Bronchial epithelial cell (primary cell): ENCODE measurements around the gene TTYH3. TPM values are rescaled to one million over a fixed set of nuclear protein-coding genes. Genes with fewer than 3 reads are reported as not detected.

Experiments
- DNase-seq: peaks from one replicate; pipeline ENCODE4 v3.0.0-alpha.2; 2010; ENCODE audit warnings: low read depth
- FAIRE-seq: peaks from 2 replicates; lab custom pipeline; 2011; peaks lifted over from hg19 to GRCh38; lab: Jason Lieb, UNC
- H3K27me3 ChIP-seq: 2 replicates; pipeline ENCODE4 v1.5.1; 2011; ENCODE audit warnings: low read length; ENCODE audit not compliant: control insufficient read depth, insufficient read depth
- H3K36me3 ChIP-seq: 2 replicates; pipeline ENCODE4 v1.5.1; 2011; ENCODE audit warnings: low read length; ENCODE audit not compliant: control insufficient read depth, insufficient read depth
- H3K4me3 ChIP-seq: 2 replicates; pipeline ENCODE4 v1.5.1; 2011; ENCODE audit warnings: mild to moderate bottlenecking, low read depth, low read length, control low read depth
- total RNA-seq: library from RNA; depleted of rRNA; stranded (reverse); fragments of >200 nt; gene quantifications from 2 replicates; pipeline ENCODE4 v1.2.1, GENCODE V29; 2014
- TF ChIP-seq, protein P1 (sequence below): IDR thresholded peaks from 2 replicates; pipeline ENCODE4 v1.5.1; 2011; ENCODE audit warnings: mild to moderate bottlenecking, moderate library complexity, low read length, control low read depth, inconsistent platforms; ENCODE audit not compliant: insufficient read depth, severe bottlenecking

TTYH3 gene
- total RNA-seq, 1 donor from 2014 or later: 5.8 TPM

DNA sequence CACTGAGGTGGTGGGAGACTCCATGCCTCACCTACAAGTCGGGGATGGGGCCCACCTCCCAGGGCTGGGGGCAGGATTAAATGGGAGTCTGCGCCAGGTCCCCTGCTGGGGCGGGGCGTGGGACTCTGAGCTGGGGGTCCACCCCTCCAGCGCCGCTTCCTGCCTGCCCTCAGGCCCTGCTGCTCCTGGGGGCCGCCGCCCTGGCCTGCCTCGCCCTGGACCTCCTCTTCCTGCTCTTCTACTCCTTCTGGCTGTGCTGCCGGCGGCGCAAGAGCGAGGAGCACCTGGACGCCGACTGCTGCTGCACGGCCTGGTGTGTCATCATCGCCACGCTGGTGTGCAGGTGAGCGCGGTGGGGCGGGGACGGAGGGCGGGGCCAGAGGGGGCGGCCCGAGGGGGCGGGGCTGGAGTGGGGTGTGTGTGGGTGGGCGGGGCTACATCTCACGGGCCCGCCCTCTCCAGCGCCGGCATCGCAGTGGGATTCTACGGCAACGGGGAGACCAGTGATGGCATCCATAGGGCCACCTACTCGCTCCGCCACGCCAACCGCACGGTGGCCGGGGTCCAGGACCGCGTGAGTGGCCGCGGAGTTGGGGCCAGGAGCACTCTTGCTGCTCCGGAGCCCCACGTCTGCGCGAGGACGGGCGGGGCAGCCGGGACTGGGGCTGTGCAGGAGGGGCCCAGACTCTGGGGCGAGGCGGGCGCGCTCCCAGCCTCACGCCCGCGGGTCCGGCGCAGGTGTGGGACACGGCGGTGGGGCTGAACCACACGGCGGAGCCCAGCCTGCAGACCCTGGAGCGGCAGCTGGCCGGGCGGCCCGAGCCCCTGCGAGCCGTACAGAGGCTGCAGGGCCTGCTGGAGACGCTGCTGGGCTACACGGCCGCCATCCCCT is 15.1 kb downstream of the TTYH3 start:
- FAIRE-seq (no peak), DNase-seq (no peak)
- TF ChIP-seq, protein P1, sequence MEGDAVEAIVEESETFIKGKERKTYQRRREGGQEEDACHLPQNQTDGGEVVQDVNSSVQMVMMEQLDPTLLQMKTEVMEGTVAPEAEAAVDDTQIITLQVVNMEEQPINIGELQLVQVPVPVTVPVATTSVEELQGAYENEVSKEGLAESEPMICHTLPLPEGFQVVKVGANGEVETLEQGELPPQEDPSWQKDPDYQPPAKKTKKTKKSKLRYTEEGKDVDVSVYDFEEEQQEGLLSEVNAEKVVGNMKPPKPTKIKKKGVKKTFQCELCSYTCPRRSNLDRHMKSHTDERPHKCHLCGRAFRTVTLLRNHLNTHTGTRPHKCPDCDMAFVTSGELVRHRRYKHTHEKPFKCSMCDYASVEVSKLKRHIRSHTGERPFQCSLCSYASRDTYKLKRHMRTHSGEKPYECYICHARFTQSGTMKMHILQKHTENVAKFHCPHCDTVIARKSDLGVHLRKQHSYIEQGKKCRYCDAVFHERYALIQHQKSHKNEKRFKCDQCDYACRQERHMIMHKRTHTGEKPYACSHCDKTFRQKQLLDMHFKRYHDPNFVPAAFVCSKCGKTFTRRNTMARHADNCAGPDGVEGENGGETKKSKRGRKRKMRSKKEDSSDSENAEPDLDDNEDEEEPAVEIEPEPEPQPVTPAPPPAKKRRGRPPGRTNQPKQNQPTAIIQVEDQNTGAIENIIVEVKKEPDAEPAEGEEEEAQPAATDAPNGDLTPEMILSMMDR: no peak
- peaks cover 12% of the 10 kb centered on the region for H3K36me3 ChIP-seq
- H3K4me3 ChIP-seq: no peak overlapping the region
- no peaks in the 10 kb centered on the region for H3K27me3 ChIP-seq

DNA sequence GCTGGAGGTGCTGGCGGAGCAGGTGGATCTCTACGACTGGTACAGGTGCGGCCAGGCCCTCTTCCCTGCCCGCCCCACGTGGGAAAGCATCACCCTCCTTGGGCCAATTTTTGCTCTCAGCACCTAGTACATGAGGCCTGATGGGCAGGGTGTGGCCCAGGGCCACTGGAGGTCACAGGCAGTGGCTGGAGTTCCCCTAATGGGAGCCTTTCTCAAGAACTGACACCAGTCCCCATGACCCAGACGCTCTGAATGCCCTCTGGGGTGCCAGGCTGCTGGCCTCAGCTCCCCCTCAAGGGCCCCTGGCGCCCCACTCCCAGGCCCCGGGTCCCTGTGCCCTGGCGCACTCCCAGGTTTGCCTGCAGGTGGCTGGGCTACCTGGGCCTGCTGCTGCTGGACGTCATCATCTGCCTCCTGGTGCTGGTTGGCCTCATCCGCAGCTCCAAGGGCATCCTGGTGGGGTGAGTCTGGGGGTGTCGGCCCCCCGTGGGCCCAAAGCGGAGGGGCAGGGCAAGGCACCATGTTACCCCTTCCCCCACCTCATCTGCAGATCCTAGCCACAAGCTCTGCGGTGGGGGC is 15.9 kb downstream of the TTYH3 start:
- Histone ChIP-seq H3K36me3 (peaks cover 14% of the 10 kb centered on the region), H3K27me3 (no peaks in the 10 kb centered on the region), H3K4me3 (no peak overlapping the region)
- DNase-seq (no peak), FAIRE-seq (no peak)
- TF ChIP-seq, protein P1: no peak

DNA sequence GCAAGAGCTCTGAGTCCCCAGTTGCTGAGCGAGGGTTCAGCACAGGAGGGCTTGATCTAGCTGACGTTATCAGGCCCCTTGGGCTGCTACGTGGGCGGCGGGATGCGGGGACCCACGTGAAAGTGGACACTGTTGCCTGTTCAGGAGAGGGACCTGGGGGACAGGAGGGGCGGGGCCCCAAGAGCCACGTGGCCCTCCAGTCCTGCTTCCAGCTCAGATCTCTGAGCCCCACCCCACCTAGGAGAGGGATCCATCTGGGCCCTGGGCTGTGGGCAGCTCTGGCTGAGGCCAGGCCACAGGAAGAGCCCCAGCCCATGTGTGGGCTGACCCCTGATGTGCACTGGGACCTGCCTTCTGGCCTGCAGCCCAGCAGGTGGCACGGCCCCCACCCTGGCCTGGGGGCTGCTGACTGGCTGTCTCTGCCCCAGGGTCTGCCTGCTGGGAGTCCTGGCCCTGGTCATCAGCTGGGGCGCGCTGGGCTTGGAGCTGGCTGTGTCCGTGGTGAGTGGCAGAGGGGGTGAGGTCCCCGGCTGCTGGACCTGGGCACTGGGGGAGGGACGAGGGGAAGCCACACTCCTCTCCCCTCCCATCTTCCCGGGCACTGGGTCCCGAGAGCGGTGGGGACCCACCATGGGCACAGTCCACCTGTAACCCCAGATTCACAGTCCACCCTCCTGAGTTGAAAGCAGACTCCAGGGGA is 17.5 kb downstream of the TTYH3 start:
- no peak overlapping the region for H3K4me3 ChIP-seq
- TF ChIP-seq, protein P1: no peak
- DNase-seq: no peak
- no peak for FAIRE-seq
- no peaks in the 10 kb centered on the region for H3K27me3 ChIP-seq
- H3K36me3 ChIP-seq: peaks cover 14% of the 10 kb centered on the region

DNA sequence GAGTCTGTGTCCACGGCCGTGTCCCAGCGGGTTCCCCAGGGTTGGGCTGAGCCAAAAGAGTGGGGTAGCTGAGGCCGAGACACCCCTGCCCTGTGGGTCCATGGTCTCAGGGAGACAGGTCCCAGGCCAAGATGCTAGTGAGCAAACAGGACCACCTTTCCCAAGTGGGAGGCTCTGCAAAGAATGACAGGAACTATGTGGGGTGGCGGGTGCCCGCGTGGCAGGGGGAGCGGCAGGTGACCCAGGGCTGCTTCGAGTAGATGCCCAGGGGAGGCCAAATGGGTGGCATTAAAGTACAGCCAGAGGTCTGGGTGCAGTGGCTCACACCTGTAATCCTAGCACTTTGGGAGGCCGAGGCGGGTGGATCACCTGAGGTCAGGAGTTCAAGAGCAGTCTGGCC is 18.2 kb downstream of the TTYH3 start:
- DNase-seq (no peak), FAIRE-seq (no peak)
- H3K36me3 ChIP-seq: peaks cover 15% of the 10 kb centered on the region
- H3K4me3 ChIP-seq: no peak overlapping the region
- no peaks in the 10 kb centered on the region for H3K27me3 ChIP-seq
- TF ChIP-seq, protein P1: no peak

DNA sequence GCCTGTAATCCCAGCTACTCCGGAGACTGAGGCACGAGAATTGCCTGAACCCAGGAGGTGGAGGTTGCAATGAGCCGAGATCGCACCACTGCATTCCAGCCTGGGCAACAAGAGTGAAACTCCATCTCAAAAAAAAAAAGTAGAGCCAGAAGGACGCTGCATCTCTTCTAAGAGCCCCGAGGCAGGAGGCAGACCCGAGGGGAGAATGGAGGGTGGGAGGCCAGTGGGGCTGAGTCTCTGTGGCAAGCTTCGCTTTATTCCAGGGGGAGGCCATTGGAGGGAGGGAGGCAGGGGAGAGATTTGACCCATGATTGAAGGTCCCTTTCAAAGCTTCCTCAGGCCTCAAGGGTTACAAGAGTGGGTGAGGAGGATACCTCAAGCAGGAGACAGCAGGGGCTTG is 18.7 kb downstream of the TTYH3 start:
- H3K27me3 ChIP-seq: no peaks in the 10 kb centered on the region
- H3K36me3 ChIP-seq: peaks cover 13% of the 10 kb centered on the region
- FAIRE-seq: no peak
- no peak overlapping the region for H3K4me3 ChIP-seq
- DNase-seq: no peak
- TF ChIP-seq, protein P1: no peak
